ENCODE measurements around the gene INPP5A. TPM values are rescaled to one million over a fixed set of nuclear protein-coding genes. Genes with fewer than 3 reads are reported as not detected.

The INPP5A gene
- total RNA-seq, 4 donors from 2014 or later, result 16.9 to 58.2 (median 29.5) TPM

GRCh38 chr10:132543916-132544743 lies 6.5 kb downstream of the INPP5A start:
- peaks cover 40 to 86% (median 50%) of the 10 kb centered on the region in 3 donors for H3K4me1 ChIP-seq
- H3K36me3 ChIP-seq, result peaks cover 0 to 8% (median 0%) of the 10 kb centered on the region in 3 donors
- peak overlapping the region in 3 of 4 donors; percentile 1 to 37 (median 16) for H3K4me3 ChIP-seq
- TF ChIP-seq POLR2A (IDR thresholded peaks at IDR 0.05) (no peak), CTCF (IDR thresholded peaks at IDR 0.05) (no peak)
- no peaks in the 10 kb centered on the region for H3K9me3 ChIP-seq
- WGBS, 2 donors, result 52% methylated on average over 10 to 17 of the region's 28 CpGs
- no peak for DNase-seq
- intact Hi-C loops (cut with DNase I), result no loop called here
- H3K27me3 ChIP-seq, result no peaks in the 10 kb centered on the region
- H3K27ac ChIP-seq, result no peak overlapping the region

- peaks cover 0 to 8% (median 0%) of the 10 kb centered on the region in 3 donors for H3K36me3 ChIP-seq
- H3K4me3 ChIP-seq, result peak overlapping the region in 3 of 4 donors; percentile 1 to 37 (median 16)
- no peak overlapping the region for H3K27ac ChIP-seq
- H3K27me3 ChIP-seq, result no peaks in the 10 kb centered on the region
- no peaks in the 10 kb centered on the region for H3K9me3 ChIP-seq
- H3K4me1 ChIP-seq, result peaks cover 32 to 83% (median 42%) of the 10 kb centered on the region in 3 donors
- DNase-seq, result no peak
- WGBS, 2 donors, result 41 to 59% methylated on average over 14 to 24 of the region's 35 CpGs
- no peak for TF ChIP-seq CTCF (IDR thresholded peaks at IDR 0.05)
- TF ChIP-seq POLR2A (IDR thresholded peaks at IDR 0.05), result no peak
- intact Hi-C loops (cut with DNase I), result no loop called here
Observed at GRCh38 chr10:132544744-132545658, 7.4 kb downstream of the INPP5A start.

- intact Hi-C loops (cut with DNase I), result no loop called here
- Histone ChIP-seq H3K4me3 (no peak overlapping the region), H3K27me3 (no peaks in the 10 kb centered on the region), H3K9me3 (no peaks in the 10 kb centered on the region), H3K4me1 (peaks cover 24 to 82% (median 38%) of the 10 kb centered on the region in 3 donors), H3K36me3 (peaks cover 0 to 8% (median 0%) of the 10 kb centered on the region in 3 donors), H3K27ac (no peak overlapping the region)
- TF ChIP-seq POLR2A (IDR thresholded peaks at IDR 0.05), result no peak
- TF ChIP-seq CTCF (IDR thresholded peaks at IDR 0.05), result no peak
- DNase-seq, result no peak
- WGBS, 2 donors, result 88 to 95% methylated on average over 15 to 21 of the region's 34 CpGs
Observed at GRCh38 chr10:132545659-132546367, 8.2 kb downstream of the INPP5A start.

- Histone ChIP-seq H3K9me3 (no peaks in the 10 kb centered on the region), H3K4me1 (peaks cover 26 to 82% (median 32%) of the 10 kb centered on the region in 3 donors), H3K27ac (peak overlapping the region in 2 of 4 donors; percentile 29 to 32), H3K4me3 (no peak overlapping the region), H3K36me3 (peaks cover 0 to 8% (median 0%) of the 10 kb centered on the region in 3 donors), H3K27me3 (no peaks in the 10 kb centered on the region)
- TF ChIP-seq POLR2A (IDR thresholded peaks at IDR 0.05) (no peak), CTCF (IDR thresholded peaks at IDR 0.05) (no peak)
- intact Hi-C loops (cut with DNase I), result no loop called here
- 74 to 86% methylated on average over 7 to 8 of the region's 26 CpGs for WGBS, 2 donors
- no peak for DNase-seq
Observed at GRCh38 chr10:132546567-132547420, 9.2 kb downstream of the INPP5A start.
